ENCODE data around the gene ALLC.

Gene ALLC

DNA sequence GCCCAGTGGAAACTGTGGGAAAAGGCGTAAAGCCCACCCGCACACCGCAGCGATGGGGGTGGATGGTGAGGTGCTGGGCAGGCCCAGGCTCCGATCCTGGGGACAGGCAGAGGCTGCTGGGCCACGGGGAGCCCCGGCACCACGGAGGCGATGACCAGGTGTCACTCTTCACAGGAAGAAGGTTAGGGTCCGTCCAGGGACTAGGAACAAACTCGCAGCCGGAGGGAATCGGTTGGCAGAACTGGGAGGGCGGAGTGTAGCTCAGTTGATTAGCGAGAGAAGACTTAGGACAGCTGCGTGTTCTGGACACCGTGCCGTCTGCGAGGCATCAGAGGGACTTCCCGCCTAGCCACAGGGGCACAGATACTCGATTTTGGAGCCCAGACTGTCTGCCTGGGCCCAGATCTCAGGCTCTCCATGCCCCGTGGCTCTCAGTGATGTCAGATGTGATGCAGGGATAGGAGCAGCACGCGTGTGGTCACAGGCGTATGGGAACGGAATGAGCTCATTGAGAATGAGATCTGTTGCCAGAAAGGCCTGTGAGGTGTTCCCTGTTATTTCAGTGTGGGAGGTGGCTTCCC, 16.1 kb upstream of the ALLC start:
- DNase-seq: no peak

DNA sequence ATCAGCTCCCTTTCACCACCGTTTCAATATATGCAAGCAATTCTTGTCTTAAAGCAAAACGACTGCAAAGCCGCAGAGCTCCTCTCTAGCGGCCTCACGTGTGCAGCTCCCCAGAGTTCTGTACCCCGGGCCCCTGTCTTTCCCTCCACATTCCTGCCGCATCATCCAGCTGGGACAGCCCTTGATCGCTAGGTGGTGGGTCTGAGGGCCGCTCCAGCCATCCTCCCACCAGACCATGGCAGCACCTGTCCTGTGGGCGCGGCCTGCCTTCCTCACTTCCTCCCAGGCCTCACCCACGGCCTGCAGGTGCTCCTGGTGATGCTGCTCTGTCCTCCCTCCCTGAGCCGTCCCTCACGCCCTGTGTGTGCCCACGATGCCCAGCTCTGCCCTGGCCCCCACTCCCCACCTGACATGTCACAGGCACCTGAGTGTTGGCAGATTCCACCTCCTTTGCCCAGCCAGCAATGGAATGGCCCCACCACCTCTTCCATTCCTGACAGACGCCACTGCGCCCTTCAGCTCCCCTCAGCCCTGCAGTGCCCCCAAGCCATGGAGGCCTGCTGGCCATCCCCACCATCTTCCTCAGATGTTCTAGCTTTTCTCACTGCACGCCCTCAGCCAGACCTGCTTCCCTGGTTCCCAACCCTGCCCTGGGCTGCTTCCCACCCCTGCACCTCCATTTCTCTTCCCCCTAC, 15.3 kb upstream of the ALLC start:
- DNase-seq: no peak

DNA sequence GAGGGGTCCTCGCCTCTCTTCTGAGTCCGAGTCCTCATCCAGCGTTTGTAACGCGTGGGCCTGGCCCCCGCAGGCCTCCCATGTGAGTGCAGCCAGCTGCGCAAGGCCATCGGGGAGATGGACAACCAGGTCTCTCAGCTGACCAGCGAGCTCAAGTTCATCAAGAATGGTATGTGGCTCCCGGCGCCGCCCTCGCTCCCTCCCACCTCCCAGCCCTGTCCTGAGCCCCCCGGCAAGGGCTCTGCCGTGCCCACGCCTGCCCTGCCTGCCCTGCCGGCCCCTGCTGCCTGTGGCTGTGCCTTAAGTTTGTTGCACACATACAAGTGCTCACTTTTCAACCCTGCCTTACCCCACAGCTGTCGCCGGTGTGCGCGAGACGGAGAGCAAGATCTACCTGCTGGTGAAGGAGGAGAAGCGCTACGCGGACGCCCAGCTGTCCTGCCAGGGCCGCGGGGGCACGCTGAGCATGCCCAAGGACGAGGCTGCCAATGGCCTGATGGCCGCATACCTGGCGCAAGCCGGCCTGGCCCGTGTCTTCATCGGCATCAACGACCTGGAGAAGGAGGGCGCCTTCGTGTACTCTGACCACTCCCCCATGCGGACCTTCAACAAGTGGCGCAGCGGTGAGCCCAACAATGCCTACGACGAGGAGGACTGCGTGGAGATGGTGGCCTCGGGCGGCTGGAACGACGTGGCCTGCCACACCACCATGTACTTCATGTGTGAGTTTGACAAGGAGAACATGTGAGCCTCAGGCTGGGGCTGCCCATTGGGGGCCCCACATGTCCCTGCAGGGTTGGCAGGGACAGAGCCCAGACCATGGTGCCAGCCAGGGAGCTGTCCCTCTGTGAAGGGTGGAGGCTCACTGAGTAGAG, 14.4 kb upstream of the ALLC start:
- DNase-seq: no peak

DNA sequence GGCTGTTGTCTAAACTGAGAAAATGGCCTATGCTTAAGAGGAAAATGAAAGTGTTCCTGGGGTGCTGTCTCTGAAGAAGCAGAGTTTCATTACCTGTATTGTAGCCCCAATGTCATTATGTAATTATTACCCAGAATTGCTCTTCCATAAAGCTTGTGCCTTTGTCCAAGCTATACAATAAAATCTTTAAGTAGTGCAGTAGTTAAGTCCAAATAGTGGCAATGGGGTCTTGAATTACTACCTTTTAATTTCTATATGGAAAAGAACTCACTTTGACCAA, 13.8 kb upstream of the ALLC start:
- no peak for DNase-seq

DNA sequence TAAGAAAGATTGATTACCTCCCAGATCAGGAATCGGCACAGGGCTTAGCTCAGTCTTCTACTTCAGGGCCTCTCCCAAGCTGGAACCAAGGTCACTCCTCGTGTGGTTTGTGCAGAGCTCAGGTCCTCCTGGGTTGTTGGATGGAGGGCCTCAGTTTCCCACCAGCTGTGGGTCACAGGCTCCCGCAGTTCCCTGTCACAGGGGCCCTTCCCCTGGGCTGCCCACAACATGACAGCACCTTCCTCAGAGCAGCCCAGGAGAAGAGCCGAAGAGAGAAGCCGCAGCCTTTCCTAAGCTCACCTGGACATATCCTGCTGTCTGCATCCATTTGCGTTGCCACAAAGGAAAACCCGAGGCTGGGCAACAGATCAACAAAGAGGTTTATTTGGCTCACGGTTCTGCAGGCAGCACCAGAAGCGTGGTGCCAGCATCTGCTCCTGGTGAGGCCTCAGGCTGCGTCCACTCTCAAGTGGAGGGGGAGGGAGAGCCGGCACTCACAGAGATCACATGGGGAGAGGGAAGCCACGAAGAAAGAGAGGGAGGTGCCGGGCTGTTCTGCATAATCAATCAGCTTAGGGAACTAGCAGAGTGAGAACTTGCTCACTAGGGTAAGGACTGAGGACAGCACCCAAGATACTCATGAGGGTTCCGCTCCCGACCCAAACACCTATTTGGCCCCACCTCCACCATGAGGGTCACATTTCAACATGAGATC, 13.0 kb upstream of the ALLC start:
- no peak for DNase-seq

DNA sequence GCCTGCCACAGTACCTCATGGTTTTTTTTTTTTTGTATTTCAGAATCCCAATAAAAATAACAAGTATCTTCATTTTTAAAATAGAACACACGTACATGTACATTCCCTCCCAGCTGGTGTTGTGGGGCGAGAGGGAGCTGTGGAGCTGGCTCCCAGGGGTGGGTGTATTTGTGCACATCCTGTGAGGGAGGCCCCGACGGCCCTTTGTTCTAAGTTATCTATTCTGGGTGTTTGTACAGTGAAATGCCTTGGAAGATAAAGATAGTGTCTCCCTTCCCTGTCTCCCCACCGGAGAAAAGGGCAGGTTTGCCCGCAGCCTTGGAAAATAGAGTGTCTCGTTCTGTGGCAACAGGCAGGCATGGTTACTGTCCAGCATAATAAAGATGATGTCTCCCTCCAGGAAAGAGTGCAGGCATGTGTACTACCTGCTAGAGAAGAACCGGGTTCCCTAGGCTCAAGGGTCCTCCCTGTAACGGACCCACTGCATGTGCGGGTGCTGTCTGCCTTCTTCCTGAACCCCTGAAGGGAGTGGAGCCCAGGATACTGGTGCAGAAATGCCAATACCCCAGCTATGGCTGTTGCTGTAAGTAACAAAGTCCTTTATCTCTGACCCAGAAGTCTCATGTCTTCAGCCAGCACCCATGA, 12.1 kb upstream of the ALLC start:
- no peak for DNase-seq

DNA sequence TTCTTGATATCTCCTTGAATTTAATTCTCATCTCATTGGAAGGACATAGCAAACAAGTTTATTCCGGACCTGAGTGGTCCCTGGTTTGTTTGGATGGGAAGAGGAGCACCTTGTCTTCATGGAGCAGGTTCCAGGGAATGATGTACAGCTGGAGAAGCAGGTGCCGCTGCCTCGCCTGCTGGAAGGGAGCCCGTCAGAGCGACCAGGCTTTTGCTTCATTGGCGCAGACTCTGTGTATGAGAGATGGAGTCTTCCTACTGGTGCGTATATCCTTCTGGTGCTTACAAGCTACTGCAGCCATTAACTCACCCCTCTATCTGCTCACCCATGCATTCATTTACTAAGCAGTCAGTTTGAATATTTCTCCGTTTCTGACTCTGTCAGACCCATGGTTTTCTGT, 11.6 kb upstream of the ALLC start:
- DNase-seq: no peak

DNA sequence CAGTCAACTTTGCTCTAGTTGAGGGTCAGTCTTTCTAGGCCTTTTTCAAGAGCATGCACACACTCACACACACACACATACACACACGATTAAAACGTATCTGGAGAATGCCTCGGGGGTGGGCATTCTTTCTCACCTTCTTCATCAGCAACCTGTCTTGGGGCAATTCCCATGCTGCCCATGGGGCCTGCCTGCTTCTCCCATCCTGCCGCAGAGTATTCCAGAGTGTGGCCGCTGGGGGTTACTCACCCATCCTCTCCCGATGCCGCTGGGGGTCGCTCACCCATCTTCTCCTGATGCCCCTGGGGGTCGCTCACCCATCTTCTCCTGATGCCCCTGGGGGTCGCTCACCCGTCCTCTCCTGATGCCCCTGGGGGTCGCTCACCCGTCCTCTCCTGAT, 10.8 kb upstream of the ALLC start:
- DNase-seq: no peak

DNA sequence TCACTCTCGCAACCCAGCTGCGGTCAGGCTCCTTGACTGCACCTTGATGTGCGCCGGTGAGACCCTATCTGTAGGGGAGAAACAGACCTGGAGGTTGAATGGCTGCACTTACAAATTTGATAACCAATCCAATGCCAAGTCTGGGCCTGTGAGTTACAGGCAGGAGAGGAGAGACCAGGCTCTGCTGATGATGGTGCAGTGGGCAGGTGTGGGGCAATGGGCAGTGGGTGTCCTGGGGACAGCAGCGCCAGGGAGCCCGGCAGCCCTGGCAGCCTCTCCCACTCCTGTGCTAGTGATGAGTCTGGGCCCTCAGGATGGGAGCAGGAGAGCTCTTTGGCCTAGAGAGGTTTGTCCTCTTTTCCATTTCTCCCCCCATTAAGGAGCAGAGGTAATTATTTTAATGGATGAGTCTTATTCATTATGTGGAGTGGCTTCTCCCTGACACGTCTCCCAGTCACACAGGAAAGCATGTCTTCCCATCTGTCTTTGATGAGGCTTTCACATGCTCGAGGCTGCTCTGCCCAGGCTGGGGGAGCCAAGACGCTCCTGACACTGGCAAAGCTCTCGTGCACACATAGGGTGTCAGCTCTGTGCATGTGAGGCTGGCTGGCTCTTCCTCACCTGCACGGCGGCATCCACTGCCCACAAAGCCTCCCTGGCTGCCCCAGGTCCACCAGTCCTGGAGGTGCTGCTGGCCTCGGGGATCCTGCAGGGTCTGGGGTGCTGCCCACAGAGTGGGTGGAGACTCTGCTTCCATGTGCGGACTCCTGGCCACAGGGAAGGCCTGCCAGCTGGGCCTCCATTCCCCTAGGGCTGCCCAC, 10.0 kb upstream of the ALLC start:
- no peak for DNase-seq

DNA sequence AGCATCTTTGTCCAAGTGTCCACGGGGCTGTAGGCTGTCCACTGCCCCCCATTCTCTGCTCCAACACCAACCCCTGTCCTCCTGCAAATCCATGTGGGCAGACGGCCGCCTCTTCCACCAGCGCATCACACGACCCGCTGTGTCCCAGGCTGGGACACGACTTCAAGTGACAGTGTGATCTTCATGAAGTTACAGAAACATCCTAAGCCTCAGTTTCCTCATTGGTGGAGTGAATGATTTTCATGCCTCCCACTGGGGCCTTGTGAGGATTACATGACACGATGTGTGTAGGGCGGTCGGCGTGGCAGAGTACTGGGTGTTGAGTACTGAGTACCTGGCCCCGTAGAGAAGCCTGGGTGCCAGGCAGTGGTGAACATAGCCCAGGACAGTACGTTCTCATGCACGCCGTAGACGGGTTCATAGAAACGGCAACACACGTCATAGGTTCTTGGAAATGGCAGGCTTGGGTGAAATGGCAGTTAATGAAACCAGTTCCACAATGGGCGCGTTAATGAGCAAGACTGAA, 9.3 kb upstream of the ALLC start:
- DNase-seq: no peak

DNA sequence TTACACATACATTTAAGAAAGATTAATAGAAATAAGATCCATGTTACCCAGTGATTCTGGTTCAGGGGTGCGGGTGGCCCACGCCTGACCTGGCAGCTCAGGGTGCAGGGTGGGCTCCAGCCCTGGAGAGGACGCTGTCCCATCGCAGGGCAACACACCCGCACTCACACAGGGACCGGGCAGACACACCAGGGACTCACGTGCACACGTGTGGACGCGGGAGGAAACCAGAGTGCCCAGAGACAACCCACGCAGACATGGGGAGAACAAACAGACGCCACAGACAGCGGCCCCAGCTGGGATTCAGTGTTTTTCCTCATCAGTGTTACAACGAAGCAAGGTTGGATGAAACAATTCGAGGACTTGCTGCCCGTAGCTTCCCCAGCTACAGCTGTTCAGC, 8.4 kb upstream of the ALLC start:
- DNase-seq: no peak

DNA sequence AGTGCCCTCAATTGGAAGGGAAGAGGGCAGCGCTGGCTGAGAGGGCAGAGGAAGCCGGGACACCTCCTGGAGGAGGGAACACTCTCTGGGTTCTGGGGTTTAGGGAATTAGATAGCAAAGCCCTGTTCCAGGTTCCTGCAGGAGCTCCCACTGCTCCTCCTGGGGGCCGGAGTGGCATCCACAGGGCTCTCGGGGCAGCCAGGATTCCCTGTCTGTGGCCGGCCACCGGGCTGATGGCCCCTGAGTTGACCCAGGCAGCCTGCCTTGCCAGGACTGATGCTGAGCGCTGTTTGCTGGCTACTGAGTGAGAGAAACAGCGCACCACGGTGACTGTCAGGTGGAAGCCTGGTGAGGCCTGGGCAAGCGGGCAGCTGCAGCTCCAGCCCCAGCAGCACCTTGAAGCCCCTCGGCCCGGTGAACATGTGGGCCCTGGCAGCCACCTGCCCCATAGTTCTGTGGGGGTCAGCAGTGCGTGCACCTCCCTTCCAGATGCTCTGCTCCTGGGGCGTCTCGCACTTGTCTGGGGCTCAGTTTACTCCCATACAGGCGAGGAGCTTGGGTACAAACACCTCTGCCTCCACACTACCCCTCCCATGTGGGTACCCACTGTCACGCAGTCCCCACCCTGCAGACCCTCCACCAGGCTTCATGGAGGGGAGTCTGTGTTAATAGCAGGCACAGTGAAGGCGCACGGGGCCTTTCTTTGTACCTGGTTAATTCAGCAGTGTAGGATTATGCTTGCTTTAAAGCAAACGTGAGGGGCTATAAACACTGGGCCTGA, 7.7 kb upstream of the ALLC start:
- no peak for DNase-seq

DNA sequence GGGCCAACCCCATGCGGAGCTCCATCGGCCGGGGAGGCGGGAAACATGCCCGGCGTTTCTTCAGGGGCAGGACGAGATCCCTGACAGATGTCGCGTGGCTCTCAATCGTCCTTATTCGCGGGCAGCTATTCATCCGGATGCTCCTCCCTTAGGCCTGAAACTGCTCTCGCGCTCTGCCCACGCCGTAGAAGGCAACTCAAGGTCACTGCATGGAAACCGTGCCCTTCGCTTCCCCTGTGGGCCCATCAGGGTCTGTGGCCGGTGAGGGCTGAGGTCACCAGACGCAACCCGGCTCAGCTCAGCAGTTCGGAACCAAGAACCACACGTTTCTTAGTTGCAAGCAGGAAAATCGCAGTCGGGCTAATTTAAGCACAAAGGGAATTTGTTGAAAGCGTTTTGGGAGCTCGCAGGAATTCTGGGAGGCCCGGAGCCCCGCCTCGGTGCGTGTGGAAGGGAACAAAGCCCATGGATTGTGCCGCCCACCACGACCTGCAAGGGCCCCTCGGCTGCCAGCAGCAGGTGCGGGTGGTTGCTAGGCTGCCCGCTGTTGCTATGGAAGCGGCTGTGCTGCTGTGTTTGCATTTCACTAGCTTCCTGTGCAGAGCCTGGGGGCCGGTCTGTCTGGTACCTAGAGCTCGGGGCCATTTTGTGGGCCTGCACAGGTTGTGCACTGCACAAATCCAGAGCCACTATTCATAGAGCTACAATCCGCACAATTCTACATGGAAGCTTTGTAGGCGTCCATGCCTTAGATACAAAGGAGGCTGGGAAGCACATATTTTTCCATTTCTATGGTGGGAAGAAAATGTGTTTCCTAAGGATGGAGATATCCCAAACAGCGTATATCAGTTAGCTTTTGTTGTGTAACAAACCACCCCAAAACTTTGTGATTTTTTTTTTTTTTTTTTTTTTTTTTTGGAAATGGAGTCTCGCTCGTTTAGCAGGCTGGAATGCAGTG, 6.0 kb upstream of the ALLC start:
- no peak for DNase-seq

DNA sequence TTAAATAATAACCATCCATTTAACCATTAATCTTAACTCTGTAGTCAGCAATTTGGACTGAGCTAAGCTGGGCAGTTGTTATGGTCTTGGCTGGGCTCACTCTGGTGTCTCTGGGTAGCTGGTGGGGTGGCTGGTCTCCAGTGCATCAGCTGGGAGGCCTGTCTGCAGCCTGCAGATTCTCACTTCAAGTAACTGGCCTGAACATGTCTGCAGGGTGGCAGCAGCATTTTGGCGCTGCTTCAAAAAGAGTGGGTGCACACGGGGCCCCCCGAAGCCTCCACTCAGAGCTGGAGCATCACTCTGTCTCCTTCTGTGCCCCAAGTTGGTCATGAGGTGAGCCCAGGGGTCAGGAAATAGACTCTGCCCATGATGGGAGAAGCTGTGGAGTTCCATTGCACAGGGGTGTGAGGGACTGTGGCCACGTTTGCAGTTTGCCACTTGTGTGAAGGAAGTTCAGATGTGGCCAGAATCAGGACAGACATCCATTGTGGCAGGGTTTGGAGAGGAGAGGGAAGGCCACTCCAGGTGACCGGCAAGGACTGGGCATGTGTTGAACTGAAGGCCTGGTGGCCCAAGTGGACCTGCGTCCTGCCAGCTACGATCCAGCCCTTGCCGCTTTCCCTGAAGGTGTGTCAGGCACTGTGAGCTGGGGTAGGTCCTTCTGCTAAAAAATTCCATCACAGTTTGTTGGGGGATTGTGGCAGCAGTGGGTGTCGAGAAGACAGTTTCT, 4.9 kb upstream of the ALLC start:
- no peak for DNase-seq

DNA sequence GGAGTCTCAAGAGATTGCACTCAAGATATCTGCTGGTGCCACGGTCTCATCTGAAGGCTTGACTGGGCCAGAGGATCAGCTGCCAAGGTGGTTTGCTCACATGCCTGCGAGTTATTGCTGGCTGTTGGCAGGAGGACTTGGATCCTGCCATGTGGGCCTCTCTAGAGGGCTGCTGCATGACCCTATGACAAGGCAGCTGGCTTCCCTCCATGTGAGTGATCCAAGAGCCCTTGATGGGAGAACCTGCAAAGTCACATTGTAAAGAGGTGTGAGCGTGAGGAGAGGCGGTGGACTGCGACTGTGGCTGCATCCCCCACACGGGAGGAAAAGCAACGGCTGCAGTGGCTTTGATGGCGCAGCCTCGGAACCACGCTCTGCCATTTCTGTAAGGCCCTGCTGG, 4.0 kb upstream of the ALLC start:
- no peak for DNase-seq

DNA sequence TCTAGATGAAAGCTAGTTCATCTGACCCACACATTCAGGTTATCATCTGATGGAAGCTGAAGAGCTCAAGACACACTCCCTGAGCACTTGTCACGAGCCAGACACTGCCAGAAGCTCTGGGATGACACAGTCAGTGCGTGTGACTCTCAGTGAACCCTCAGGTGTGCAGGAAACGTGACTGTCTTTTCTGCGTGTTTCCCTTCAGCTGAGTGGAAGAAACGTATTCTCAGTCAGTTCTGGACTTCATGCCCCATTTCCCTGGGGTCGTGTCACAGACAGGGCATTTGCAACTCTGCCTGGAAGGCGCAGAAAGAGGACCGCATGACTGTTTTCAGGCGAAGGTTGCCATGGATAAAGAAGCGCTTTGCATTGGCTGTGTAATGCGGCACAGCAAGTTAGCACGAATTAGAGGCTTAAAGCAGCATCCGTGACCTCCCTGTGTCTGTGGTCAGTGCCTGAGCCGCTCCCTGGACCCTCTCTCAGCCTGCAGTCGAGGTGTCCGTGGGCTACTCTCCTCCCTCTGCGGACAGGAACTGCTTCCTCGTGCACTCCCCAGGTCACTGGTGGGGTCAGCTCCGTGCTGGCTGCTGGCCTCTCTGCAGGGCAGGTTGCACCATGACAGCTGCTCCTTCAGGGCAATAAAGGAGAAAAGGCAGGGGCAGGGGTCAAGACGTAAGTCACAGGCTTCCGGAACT, 3.3 kb upstream of the ALLC start:
- no peak for DNase-seq

DNA sequence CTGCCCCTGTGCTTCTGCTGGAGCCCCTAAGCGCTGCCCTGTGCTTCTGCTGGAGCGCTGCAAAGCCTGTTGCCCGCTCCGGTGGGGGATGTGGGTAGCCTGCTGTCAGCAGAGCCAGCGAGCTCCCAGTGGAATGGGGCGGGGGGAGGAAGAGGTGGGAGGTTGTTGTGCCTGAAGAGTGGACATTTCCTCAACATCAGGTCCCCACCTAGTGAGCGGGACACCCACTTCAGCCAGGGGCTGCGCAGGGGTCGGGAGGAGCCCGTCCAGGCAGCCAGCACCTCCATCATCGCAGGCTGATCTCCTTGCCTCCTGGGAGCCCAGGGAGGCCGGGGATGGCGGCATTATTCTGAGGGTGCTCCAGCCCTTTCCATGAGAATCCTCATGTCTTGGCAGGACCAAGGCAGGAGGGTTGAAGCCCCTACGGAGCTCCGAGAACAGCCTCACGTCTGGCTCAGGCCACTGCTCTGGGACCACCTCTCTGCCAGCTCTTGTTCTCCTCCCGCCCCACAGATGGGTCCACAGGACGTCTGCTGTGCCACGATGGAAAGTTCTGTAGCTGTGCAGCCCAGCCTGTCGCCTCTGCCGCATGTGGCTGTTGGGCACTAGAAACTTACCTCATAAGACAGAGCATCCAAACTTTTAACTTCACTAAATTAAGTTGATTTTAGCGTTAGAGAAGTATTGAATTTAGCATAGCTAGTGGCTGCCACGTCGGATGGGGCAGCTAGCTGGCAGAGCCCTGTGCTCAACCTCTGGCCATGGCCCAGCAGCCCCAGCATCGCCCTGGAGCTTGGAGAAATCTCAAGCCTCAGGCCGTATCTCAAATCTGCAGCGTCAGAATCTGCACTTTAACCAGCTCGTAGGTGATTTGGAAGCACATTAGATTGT, 1.9 kb upstream of the ALLC start:
- no peak for DNase-seq

All from fibroblast of skin of right quadriceps (primary cell).